Left ventricle myocardium inferior (tissue), 1 donor: ENCODE measurements around the gene IL1RAPL1. TPM values are rescaled to one million over a fixed set of nuclear protein-coding genes. Genes with fewer than 3 reads are reported as not detected.

Source experiments
- DNase-seq: peaks from one replicate; pipeline ENCODE4 v3.0.0-alpha.2; 2020
- H3K27ac ChIP-seq: fragments of 200-600 bp; replicated peaks from 2 replicates; pipeline ENCODE4 v1.8.0; 2021
- H3K27me3 ChIP-seq: fragments of 200-600 bp; 2 replicates; pipeline ENCODE4 v1.8.0; 2021; ENCODE audit warnings: low read depth
- H3K36me3 ChIP-seq: fragments of 200-600 bp; 2 replicates; pipeline ENCODE4 v1.8.0; 2021
- H3K4me1 ChIP-seq: fragments of 200-600 bp; 2 replicates; pipeline ENCODE4 v1.8.0; 2021
- H3K4me3 ChIP-seq: fragments of 200-600 bp; 2 replicates; pipeline ENCODE4 v1.8.0; 2021; ENCODE audit warnings: mild to moderate bottlenecking, moderate library complexity
- H3K9me3 ChIP-seq: fragments of 200-600 bp; replicated peaks from 2 replicates; pipeline ENCODE4 v1.8.0; 2021
- CTCF ChIP-seq: fragments of 200-600 bp; IDR thresholded peaks from 2 replicates; pipeline ENCODE4 v1.8.0; 2021; ENCODE audit warnings: antibody characterized with exemption, mild to moderate bottlenecking, borderline replicate concordance
- intact Hi-C: fragments of 100-400 bp; cut with micrococcal nuclease; formaldehyde crosslinking; loops from one replicate; pipeline ENCODE4 v1.11.0; 2022
- total RNA-seq: library from RNA; stranded (reverse); fragmentation: NEBNext Ultra II Directional; extraction: Animal tissue kit (Norgen Biotek cat#: 25700); gene quantifications from one replicate; pipeline ENCODE4 v1.2.1, GENCODE V29; 2021
- donor health status: DM: no; HTN: yes; CAD: no; lungs with severe emphysema.

IL1RAPL1 gene
- total RNA-seq, 1 donor from 2014 or later = 1.9 TPM

- intact Hi-C loops = no loop called here
- Histone ChIP-seq H3K27ac (no peak overlapping the region), H3K27me3 (no peaks in the 10 kb centered on the region), H3K36me3 (no peaks in the 10 kb centered on the region), H3K4me1 (no peaks in the 10 kb centered on the region), H3K4me3 (no peak overlapping the region), H3K9me3 (no peaks in the 10 kb centered on the region)
- DNase-seq = no peak
- TF ChIP-seq CTCF = peak; percentile 51
Observed at GRCh38 chrX:29478336-29479069, 891.3 kb downstream of the IL1RAPL1 start.

GRCh38 chrX:29487214-29487613 lies 900.0 kb downstream of the IL1RAPL1 start:
- no peak for DNase-seq
- no peak for TF ChIP-seq CTCF
- H3K4me3 ChIP-seq = no peak overlapping the region
- no peaks in the 10 kb centered on the region for H3K9me3 ChIP-seq
- no peaks in the 10 kb centered on the region for H3K27me3 ChIP-seq
- H3K36me3 ChIP-seq = no peaks in the 10 kb centered on the region
- H3K27ac ChIP-seq = no peak overlapping the region
- intact Hi-C loops = no loop called here
- H3K4me1 ChIP-seq = no peaks in the 10 kb centered on the region

- Histone ChIP-seq H3K9me3 (no peaks in the 10 kb centered on the region), H3K36me3 (no peaks in the 10 kb centered on the region), H3K4me1 (no peaks in the 10 kb centered on the region), H3K27me3 (no peaks in the 10 kb centered on the region), H3K27ac (no peak overlapping the region), H3K4me3 (no peak overlapping the region)
- DNase-seq = no peak
- no peak for TF ChIP-seq CTCF
- intact Hi-C loops = no loop called here
Observed at GRCh38 chrX:29487714-29488113, 900.5 kb downstream of the IL1RAPL1 start.

GRCh38 chrX:29488919-29489318 lies 901.7 kb downstream of the IL1RAPL1 start:
- Histone ChIP-seq H3K27ac (no peak overlapping the region), H3K9me3 (no peaks in the 10 kb centered on the region), H3K36me3 (no peaks in the 10 kb centered on the region), H3K27me3 (no peaks in the 10 kb centered on the region), H3K4me3 (no peak overlapping the region), H3K4me1 (no peaks in the 10 kb centered on the region)
- TF ChIP-seq CTCF = no peak
- intact Hi-C loops = no loop called here
- no peak for DNase-seq

GRCh38 chrX:29490606-29491005 lies 903.4 kb downstream of the IL1RAPL1 start:
- no peak overlapping the region for H3K4me3 ChIP-seq
- H3K4me1 ChIP-seq = no peaks in the 10 kb centered on the region
- no peaks in the 10 kb centered on the region for H3K36me3 ChIP-seq
- TF ChIP-seq CTCF = no peak
- no peaks in the 10 kb centered on the region for H3K9me3 ChIP-seq
- no peaks in the 10 kb centered on the region for H3K27me3 ChIP-seq
- intact Hi-C loops = no loop called here
- no peak for DNase-seq
- no peak overlapping the region for H3K27ac ChIP-seq
